HFF-Myc (cell line): ENCODE data around the gene PLK3.
"Not testable (repeated sequence)": the region's sequence is repeated elsewhere in the genome, so short reads cannot be mapped to it uniquely, and the experiment has no call there.

Source experiments
- DNase-seq: peaks from one replicate; pipeline ENCODE4 v3.0.0-alpha.2; 2011; ENCODE audit warnings: low read depth; ENCODE audit errors: extremely low read depth
- H3K4me3 ChIP-seq: replicated peaks from 2 replicates; pipeline ENCODE4 v1.5.1; 2011; ENCODE audit warnings: low read depth, mild to moderate bottlenecking, control low read depth, low read length
- CTCF ChIP-seq: IDR thresholded peaks from 2 replicates; pipeline ENCODE4 v1.5.1; 2012; ENCODE audit warnings: mild to moderate bottlenecking, low read depth, low read length, control low read depth; ENCODE audit errors: missing control alignments

The PLK3 gene

GRCh38 chr1:44820328-44821239 lies 20.4 kb downstream of the PLK3 start:
- TF ChIP-seq CTCF, result no peak
- no peak for DNase-seq
- H3K4me3 ChIP-seq, result peak overlapping the region; percentile 47

- no peak for TF ChIP-seq CTCF
- no peak for DNase-seq
- H3K4me3 ChIP-seq, result no peak overlapping the region
Observed at GRCh38 chr1:44821240-44821715, 21.1 kb downstream of the PLK3 start.

- no peak overlapping the region for H3K4me3 ChIP-seq
- DNase-seq, result no peak
- TF ChIP-seq CTCF, result no peak
Observed at GRCh38 chr1:44822131-44822701, 22.0 kb downstream of the PLK3 start.

- DNase-seq, result no peak
Observed at GRCh38 chr1:44822981-44823451, 22.8 kb downstream of the PLK3 start.

GRCh38 chr1:44824392-44824791 lies 24.2 kb downstream of the PLK3 start:
- not testable (repeated sequence) for H3K4me3 ChIP-seq, DNase-seq

More at GRCh38 chr1:44822981-44823451, 22.8 kb downstream of the PLK3 start:
- no peak overlapping the region for H3K4me3 ChIP-seq
- no peak for TF ChIP-seq CTCF

GRCh38 chr1:44826375-44827196 lies 26.4 kb downstream of the PLK3 start:
- no peak for TF ChIP-seq CTCF
- no peak for DNase-seq
- no peak overlapping the region for H3K4me3 ChIP-seq
